GM18870 (cell line): ENCODE measurements around the gene WWP2.

ENCODE experiments used
- ATAC-seq: cut with Tn5 transposase; IDR thresholded peaks from one replicate; pipeline ENCODE4 v1.9.1; 2021; ENCODE audit warnings: moderate library complexity; ENCODE audit not compliant: unreplicated experiment

The WWP2 gene

GRCh38 chr16:69924041-69924775 lies 162.1 kb downstream of the WWP2 start:
- ATAC-seq = no peak

- ATAC-seq = no peak
These were observed 162.7 kb downstream of the WWP2 start for GRCh38 chr16:69924777-69925191.

- ATAC-seq = no peak
These were observed 163.2 kb downstream of the WWP2 start for GRCh38 chr16:69925311-69925710.

GRCh38 chr16:69926241-69926640 lies 164.1 kb downstream of the WWP2 start:
- ATAC-seq = no peak

GRCh38 chr16:69927056-69927757 lies 165.1 kb downstream of the WWP2 start:
- ATAC-seq = no peak

- ATAC-seq = no peak
These were observed 166.8 kb downstream of the WWP2 start for GRCh38 chr16:69928856-69929400.

- ATAC-seq = no peak
These were observed 167.3 kb downstream of the WWP2 start for GRCh38 chr16:69929480-69929879.

GRCh38 chr16:69930117-69930776 lies 168.1 kb downstream of the WWP2 start:
- ATAC-seq = no peak

- ATAC-seq = no peak
These were observed 169.5 kb downstream of the WWP2 start for GRCh38 chr16:69931631-69932030.

GRCh38 chr16:69932228-69932627 lies 170.1 kb downstream of the WWP2 start:
- ATAC-seq = no peak

GRCh38 chr16:69932691-69933392 lies 170.7 kb downstream of the WWP2 start:
- no peak for ATAC-seq

GRCh38 chr16:69934044-69934443 lies 171.9 kb downstream of the WWP2 start:
- ATAC-seq = no peak

- ATAC-seq = no peak
These were observed 172.6 kb downstream of the WWP2 start for GRCh38 chr16:69934751-69935150.

GRCh38 chr16:69935278-69935711 lies 173.2 kb downstream of the WWP2 start:
- ATAC-seq = no peak

- no peak for ATAC-seq
These were observed 173.6 kb downstream of the WWP2 start for GRCh38 chr16:69935740-69936139.

- ATAC-seq = no peak
These were observed 174.1 kb downstream of the WWP2 start for GRCh38 chr16:69936252-69936651.

- ATAC-seq = no peak
These were observed 174.6 kb downstream of the WWP2 start for GRCh38 chr16:69936751-69937211.

- no peak for ATAC-seq
These were observed 175.4 kb downstream of the WWP2 start for GRCh38 chr16:69937465-69937951.

GRCh38 chr16:69938981-69939820 lies 177.1 kb downstream of the WWP2 start:
- ATAC-seq = no peak
